Right forelimb (tissue), 1 donor: ENCODE data around the gene ME3.

Source experiments
- DNase-seq: peaks from one replicate; pipeline ENCODE4 v3.0.0-alpha.2; 2018

Gene ME3

DNA sequence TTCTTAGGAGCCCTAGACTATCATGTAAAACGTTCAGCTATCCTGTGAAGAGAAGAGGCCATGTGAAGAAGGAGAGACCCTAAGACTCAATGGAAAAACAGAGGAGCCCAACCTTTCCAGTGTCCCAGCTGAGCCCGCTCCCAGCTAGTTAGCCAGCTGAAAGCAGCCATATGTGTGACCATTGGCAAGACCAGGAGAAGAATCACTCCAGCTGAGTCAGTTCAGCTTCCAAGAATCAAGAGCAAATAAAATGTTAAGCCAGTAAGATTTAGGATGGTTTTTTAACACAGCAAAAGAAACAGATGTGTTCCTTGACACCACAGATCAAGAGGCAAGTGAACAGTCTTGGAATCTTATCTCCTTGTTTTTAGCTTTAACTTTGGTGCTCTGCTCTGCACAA, 189.7 kb downstream of the ME3 start:
- DNase-seq, result peak; percentile 48

DNA sequence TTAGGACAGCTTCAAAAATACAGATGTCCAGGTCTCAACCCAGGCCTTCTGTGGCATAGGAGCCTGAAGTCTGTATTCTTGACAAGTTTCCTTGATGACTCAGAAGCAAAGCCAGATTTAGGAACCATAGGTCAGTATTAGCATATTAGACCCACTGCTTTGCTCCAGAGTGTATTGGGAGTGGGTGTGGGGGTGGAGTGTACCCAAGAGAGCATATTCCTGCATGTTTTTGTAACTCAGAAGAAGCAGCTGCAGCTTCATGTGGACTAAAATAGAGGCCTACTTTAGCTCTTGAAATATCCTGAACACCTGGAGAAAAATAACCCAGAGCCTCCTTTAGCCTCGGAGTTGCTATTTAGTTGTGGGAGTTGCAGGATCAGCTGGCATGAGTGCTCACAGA, 191.0 kb downstream of the ME3 start:
- DNase-seq, result no peak

DNA sequence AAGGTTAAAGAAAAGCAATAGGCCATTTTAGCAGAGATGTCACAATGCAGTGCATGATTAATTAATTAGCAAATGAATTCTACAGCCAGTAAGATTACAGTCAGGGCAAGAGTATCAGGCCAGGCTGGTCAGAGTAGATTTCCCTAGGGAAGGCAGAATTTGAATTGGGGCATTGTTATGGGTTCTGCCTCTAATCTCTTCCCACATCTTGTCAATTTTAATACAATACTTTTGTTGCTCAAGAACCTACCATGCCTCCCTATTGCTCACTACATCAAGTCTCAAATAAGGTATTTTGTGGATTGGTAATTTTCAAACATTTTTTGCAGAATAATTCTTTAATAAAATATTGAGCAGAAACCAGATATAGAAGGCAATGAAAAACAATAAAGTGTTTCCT, 194.1 kb downstream of the ME3 start:
- no peak for DNase-seq

DNA sequence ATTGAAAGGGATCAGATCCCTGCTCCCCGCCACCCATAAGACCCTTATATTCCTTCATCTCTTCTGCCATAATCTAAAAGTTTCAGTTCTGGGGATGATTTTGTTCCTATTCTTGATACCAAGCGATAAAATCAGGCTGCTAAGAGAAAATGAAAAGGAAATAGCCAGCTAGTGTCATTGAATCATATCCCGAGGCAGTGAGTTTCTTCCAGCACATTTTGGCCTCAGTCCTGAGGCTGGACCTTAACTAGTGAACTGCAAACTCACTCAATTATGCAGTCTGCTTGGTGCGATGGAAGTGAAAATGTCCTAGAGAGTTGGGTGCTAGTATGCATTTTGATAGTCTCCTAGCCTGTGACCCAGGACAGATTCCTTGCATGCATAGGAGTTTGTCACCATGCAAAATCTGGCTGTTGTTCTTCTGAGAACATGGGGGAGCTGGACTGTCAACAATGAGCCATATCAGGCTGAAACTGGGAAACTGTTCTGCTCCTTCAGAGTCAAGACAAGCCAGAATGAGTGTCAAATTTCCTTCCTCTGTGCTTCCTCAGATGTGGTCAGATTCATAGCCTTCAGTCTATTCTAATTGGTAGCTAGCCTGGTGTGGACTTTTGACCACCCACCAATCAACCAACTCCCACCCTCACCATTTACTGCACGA, 194.8 kb downstream of the ME3 start:
- DNase-seq, result no peak

DNA sequence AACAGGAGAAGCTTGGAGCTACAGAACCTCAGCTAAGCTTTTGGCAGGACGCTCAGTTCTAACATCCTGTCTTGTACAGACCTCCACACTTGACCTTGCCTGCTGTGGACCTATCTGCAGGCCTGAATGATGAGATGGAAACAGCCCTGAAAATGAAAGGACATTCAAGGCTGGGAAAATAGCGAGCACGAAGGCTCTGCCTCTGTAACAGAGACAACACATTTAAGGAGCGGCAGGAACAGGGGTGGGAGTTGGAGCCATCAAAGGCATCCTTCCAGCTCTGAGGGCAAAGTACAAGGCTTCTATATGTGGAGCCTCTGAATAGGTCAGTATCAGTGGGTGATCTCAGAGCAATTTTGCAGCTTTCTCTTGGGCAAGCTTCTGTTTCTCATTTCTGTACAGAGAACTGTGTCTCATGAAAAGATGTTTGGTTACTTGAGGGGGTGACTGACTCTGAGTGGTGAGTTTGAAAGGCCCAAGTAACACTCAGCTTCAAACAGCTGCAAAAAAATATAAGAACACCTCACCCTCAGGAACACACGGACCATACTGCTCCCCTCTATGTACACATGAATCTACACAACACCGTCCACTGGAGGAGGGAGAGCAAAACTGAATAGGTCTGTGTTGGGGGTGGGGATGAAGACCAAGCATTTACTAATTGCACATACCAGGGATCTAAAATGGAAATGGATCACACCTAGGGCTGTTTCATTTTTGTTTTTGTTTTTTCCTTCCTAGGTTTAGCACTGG, 196.1 kb downstream of the ME3 start:
- DNase-seq, result no peak

DNA sequence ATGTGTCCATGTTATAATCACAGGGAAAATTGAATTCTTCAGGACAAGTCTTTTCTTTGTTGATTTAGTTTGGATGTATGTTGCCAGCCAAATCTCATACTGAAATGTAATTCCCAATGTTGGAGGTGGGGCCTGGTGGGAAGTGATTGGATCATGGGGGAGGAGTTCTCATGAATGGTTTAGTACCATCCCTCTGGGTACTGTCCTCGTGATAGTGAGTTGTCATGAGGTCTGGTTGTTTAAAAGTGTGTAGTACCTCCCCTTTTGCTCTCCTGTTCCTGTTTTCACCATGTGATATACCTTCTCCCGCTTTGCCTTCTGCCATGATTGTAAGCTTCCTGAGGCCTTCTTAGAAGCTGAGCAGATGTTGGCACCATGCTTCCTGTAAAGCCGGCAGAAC, 197.4 kb downstream of the ME3 start:
- DNase-seq, result no peak

DNA sequence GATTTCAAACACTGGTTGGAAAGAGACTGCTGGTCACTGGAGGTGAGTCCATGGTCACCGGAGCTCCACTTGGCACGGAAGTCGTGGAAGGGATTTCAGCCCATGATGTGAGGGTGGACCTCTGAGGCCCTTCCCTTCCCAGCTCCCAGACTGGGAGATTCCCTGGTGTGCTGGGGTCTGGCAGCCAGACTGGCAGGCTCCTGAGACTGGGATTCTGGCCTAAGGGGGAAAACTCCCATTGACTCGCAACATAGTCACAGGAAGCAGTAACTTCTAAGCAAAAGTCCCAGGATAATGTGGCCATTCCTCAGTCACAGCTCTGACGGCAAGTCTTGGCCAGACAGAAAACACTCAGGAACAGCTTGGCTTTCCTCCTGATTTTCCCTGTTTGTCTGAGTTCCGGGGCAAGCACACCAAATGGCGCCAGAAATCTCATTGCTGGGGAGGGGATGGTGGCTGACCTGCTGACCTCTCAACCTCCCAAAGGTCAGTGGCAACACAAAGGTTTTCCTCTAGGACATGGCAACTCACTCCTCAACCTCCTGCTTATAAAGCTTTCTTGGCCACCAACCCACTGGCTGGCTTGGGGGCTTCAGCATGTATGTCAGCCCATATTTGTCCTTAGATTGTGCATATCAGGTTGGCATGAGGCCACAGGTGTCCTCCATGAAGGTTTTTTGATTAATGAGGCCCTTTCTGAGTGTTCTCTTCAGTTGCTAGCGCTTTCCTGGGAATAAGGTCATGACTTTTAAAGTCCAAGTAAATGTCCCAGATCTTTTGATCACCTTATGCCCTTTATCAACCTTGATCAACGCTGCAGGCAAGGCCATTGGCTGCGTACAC, 198.2 kb downstream of the ME3 start:
- DNase-seq, result no peak

DNA sequence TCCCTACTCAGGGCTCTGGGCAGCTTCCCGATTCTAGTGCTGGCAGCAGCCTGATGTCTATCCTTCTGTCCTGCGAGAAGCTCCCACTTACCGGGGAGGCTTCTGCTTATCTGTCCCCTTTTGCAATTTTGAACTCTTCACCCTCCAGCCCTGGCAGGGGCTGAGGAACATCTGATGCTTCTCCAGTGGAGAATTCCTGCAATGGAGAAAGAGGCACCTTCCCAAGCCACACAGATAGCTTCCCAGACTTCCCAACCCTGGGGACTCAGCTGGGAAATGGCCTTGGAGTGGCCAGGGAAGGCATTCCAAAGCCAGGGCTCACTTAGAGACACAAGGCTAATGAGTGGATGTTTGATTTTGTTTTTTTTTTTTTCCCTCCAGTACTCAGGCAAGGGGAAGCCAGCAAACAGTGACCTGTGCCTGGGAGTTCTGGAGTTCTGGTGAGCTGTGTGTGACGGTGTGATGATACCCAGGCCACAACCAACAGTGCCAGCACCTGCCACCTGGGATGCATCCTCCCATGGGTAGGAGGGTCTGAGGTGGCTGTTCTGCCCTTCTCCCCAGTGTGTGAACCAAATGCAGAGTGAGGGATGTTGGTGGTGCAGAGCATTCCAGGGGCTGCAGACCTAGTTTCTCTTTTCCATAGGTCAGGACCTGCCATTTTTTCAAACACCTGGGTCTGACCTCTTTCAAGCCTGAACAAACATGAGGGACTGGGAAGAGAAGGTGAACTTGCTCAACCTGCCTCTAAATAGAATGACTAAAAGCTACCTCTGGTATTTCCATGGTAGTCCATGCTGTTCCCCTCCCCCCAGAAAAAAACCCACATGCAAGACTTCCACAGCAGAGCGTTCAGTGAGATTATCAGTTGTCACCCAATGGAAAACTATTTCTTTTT, 202.7 kb downstream of the ME3 start:
- DNase-seq, result peak; percentile 38

DNA sequence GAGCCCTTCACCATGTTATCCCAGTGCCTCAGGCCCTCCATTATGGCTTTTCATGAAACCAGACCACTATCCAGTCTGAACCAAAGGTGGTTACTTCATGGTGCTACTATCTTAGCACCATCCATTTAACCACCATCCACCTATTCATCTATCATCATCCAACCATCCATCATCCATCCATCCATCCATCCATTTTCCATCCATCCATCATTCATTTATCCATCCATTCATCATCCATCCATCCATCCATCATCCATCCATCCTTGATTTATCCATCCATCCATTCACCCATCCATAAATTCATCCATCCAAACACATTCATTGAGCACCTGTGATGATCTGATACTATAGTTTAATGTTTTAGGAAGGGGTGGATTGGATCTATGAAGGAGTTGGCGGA, 204.2 kb downstream of the ME3 start:
- no peak for DNase-seq

DNA sequence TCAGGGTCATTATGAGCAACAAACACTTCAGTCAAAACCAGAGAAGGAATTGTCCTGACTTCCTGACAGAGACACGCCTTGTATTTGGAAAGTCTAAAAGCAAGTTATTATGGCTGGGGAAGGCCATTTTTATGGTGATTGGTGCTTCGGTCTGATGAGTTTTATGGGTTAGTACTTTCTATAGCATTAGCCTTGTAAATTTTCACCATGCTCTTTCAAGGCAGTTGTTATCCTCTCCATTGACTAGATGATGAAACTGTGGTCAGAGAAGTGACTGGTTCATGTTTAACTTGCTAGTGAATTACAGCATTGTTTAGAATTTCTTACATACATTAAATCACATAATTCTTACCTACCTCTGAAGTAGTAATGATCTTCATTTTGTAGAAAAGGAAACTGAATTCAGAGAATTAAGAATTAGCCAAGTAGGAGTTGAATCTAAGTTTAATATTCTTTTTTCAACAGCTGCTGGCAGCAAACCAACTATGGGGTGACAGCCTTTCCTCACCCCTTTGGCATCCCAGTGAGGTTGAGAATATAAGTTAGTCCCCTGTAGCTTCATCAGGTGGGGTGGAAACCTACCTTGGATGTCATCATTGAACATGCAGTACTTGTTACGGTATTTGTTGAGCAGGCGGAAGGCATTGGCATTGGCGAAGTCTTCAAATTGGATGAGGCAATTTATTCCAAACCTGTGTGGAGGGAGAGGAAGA, 207.8 kb downstream of the ME3 start:
- DNase-seq, result peak; percentile 34

DNA sequence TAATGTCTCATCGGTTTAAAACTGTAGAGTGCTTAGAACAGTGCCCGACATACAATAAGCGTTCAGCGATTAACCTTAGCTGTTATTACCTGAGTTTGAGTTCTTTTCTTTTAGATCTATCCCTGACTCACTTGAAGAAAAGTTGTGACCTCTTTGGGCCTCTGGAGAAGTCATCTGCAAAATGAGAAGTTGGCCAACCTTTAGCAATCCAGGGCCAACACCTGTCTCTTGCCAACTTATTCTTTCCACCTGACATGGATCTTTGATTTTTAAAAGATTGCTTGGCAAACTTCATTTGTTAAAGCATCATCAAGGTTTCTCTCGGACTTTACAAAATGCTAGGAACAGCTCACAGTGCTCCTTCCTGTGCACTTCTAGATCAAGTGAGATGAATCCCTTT, 208.5 kb downstream of the ME3 start:
- DNase-seq, result peak; percentile 18

DNA sequence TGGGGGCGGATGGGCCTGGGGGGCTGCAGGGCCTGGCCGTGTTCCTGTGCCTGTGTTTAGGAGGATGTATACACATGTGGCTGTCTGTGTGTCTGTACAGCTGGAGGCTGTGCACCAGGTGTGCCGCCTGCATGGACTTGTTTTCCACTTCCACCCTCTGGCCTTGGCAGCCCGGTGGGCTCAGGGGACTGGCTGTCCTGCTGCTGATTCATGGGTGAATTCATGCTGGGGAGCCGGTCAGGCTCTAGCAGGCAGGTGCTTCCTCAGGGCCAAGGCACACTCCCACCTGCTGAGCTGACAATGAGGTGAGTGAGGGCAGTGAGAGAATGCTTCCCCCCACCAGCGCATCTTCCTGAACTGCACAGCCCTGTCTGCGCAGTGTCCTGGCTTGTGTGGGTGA, 209.3 kb downstream of the ME3 start:
- DNase-seq, result peak; percentile 31

DNA sequence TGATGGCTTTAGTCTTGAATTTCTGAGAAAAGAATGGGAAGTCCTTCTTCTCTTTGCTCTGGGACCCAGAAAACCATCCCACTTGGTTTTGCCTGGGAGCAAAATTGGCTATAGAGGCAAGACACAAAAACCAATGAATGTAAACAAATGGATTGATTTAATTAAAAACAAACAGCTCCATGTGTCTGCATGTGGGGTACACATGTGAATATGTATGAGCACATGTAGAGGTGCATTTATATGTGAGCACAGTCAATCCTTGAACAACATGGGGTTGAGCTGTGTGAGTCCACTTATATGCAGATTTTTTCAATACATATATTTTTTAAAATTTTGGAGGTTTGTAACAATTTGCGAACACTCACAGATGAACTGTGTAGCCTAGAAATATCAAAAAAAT, 210.5 kb downstream of the ME3 start:
- DNase-seq, result no peak

DNA sequence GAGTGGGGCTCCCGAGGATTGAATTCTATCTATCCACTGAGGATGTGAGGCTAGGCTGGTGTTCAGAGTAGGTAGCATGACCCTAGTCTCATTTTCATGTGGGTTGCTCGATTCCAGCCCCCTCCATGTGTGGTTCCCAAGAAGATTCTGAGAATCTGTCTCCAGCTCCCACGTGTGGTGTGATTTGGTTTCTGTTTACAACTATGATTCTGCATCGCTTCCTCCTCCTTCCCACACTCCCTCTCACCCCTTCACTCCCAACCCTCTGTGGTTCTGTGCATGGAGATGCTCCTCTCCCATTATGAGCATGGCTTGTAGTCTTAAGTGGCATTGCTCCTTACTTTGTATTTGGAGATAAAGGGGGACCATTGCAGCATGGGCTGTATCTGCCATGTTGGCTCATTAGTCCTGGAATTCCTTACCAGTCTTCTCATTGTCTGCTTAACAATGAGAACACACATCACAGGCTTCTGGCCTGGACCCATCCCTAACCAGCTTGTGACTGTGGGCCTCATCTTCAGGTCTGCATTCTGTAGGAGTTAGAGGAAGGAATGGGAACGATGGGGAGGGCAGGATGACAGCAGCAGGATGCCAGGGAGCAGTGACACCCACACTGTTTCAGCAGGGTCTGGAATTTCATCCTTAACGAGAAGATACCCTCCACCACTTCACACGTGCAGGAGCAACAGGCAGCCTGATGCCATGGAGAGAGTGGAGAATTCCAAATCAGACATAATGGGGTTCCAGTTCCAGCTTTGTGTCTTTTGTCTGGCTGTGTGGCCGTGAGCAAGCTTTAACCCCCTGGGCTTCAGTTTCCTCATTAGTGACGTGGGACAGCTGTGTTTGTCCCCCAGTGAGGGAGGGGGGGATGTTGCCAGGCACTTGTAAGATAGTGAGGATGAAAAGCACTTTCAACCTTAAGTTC, 211.7 kb downstream of the ME3 start:
- DNase-seq, result no peak

DNA sequence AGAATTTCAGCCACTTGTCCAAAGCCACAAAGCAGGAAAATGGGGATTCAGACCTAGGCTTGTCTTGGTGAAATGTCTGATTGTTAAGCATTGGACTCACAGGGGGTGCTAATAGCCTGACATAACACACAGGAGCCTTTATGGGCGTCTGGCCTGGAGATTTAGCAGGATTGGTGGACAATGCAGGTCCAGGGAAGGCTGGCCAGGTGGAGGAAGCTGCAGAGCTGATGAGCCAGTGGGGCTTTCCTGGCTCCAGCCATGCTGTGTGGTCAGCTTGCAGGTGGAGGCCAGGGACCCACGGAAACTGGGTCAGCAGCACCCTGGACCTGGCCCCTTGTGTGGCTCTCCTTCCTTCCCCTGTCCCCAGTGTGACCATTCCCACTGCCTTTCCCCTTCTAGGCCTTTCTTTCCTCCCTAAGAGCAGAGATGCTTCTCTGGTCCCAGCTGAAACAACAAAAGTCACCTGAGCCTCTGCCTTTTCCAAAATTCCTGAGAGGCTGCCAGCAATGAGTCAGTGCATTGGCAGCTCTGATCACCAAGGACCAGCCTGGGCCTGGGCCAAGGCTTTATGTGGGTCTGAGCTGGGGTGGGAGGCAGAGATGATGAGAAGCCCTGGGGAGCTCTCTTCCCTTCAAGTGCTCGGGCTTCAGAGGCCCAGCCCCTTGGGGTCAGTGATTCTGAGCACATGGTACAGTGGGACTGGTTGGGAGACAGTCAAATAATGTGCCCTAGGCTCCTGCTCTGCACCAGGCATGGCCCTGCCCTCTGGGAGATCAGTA, 212.5 kb downstream of the ME3 start:
- DNase-seq, result peak; percentile 38

DNA sequence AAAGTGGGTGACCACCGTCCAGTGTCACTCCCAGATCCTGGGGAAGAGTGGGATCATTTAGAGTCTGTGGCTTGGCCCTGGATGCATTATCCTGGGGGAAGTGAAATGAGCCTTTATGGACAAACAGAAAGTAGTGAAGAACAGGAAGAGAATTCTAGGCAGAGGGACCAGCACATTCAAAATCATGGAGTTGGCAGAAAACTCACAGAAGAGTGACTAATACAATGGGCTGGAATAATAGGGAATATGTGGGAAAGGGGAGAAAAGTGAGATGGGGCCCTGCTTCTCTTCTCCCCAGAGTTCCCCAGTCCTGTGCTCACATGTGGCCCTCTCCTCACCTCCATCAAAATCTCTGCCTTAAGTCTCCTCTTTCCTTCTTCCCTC, 213.4 kb downstream of the ME3 start:
- DNase-seq, result no peak

DNA sequence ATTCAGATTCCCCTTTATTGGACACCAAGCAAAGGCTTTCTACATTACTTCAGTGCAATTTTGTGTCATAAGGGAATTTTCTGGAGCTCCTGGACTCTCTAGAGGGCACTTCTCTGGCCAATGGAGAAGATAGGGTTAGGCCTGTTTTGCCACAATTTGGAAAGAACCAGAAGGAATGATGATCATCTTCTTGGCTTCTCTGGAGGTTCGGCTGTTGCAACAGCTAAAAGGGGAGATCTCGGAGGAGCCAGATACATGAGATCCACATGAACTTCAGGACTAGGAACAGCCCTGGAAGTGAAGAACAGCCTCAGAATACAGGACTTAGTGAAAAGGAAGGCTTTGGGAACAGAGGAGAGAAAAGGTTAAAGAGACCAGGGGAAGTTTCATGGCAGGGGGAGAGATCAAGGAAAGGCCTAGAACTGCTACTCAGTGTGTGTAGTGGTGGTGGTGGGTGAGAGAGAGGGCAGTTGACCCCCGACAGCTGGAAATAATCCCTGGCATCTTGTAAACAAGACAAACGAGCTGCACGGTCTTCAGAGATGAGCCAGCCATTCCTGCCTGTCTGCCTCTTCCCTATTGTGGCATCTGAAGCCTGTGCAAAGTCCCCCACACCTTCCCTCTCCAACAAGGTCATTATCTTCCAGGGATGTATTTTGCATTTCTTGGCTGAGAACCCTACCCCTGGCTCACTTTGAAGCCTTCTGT, 214.0 kb downstream of the ME3 start:
- no peak for DNase-seq

DNA sequence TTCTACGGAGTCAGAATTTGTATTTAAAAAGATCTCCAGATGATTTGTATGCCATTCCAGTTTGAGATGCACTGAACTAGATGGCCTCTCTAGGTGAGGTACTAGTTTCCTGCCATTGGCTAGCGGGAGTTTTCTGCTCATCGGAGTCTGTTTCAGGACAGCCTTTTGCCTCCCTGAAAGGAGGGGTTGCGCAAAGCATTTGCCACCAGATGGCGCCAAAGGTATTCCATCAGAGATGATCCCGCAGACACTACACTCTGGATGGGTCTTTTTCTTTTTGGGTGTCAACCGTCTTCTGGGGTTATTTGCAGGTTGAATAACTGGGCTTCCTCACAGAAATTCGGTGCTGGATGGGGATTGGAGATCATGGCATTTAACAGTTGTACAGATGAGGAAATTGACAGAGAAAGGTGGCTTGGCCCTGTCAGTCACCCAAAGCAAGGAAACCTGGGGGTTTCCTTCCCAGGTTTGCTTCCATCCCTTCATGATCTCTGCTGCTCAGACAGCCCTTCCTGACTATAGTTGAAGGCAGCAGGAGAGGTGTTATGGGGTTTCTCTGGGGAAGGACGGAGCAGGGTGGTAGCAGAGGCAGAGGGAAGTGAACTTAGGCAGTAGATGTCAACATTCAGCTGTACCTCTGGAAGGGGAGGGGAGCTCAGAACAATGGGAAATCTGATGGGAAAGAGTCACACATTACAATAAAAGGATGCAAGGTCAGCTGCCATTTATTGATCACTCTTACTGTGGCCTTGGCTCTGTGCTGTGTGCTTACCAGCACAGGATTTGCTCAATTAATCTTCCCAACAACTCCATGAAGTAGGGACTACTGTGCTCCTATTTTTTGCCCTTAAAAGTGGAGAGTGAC, 216.1 kb downstream of the ME3 start:
- DNase-seq, result peak; percentile 89
